Measurements from ENCODE around the gene SEC31B. TPM values are rescaled to one million over a fixed set of nuclear protein-coding genes. Genes with fewer than 3 reads are reported as not detected.
A peak's percentile ranks its signal among the peaks of the same experiment; 100 is the strongest.

Gene SEC31B, protein sequence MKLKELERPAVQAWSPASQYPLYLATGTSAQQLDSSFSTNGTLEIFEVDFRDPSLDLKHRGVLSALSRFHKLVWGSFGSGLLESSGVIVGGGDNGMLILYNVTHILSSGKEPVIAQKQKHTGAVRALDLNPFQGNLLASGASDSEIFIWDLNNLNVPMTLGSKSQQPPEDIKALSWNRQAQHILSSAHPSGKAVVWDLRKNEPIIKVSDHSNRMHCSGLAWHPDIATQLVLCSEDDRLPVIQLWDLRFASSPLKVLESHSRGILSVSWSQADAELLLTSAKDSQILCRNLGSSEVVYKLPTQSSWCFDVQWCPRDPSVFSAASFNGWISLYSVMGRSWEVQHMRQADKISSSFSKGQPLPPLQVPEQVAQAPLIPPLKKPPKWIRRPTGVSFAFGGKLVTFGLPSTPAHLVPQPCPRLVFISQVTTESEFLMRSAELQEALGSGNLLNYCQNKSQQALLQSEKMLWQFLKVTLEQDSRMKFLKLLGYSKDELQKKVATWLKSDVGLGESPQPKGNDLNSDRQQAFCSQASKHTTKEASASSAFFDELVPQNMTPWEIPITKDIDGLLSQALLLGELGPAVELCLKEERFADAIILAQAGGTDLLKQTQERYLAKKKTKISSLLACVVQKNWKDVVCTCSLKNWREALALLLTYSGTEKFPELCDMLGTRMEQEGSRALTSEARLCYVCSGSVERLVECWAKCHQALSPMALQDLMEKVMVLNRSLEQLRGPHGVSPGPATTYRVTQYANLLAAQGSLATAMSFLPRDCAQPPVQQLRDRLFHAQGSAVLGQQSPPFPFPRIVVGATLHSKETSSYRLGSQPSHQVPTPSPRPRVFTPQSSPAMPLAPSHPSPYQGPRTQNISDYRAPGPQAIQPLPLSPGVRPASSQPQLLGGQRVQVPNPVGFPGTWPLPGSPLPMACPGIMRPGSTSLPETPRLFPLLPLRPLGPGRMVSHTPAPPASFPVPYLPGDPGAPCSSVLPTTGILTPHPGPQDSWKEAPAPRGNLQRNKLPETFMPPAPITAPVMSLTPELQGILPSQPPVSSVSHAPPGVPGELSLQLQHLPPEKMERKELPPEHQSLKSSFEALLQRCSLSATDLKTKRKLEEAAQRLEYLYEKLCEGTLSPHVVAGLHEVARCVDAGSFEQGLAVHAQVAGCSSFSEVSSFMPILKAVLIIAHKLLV
- total RNA-seq (10 to 100 TPM in 1 of 4 donors, 1 to 10 TPM in 3; 6.7 to 10.2 (median 8.5) TPM), polyA plus RNA-seq (7.7 TPM)
- long read RNA-seq, donor 1, partial matches to known transcripts: 1 of 6 reads
- long read RNA-seq, donor 1, other reads (novel, unspliced or antisense): 4 of 6 reads
- long read RNA-seq, donor 2, partial matches to known transcripts: 1 of 3 reads
- long read RNA-seq, donor 2, other reads (novel, unspliced or antisense): 2 of 3 reads
- long read RNA-seq, donor 3, partial matches to known transcripts: 6 of 23 reads
- long read RNA-seq, donor 3, other reads (novel, unspliced or antisense): 17 of 23 reads
- long read RNA-seq, donor 4, partial matches to known transcripts: 1 of 5 reads
- long read RNA-seq, donor 4, other reads (novel, unspliced or antisense): 3 of 5 reads

DNA sequence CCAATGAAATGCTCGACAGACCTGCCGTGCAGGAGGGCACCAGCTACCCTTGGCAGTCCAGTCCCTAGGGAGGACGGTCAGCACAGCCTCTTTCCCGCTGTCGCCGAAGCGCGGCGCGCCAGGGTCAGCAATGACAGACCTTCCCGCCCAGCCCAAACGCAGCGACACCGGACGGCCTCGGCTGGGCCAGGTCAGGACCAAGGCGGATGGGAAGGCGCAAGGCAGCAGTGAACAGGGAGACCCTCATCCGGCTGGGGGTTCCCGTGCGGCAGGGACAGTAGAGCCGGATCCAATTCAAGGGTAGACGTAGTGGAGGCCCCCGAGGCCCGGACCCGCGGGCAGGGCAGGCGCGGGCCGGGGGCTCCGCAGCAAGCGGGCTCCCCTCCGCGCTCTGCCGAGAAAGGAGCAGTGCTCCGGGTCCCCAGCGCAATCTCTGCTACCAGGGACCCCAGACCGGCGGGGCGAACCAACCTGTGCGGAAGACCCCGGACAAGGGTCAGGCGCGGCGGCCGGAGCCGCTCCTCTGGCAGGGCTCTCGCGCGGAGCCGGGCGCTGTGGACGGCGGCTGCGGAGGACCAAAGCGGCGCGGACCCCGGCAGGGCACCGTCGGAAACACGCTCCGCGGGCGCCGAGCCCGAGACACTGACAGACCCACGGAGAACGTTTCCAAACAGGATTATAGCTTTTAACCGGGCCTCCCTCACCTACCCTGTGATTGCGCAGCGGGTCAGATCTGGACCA lies at the start of gene SEC31B:
TSS of gene SEC31B (minus strand) at position 551 of the 741 bp plus-strand sequence. CDS start 2,909 bp downstream, outside the sequence.
- DNase-seq (peak; percentile 35 to 87 (median 85)), ATAC-seq (peak; percentile 80 to 83)
- intact Hi-C loops (cut with DNase I): loop anchor here in 2 of 4 donors (5.0 to 10.0 kb wide), 2 partner anchors 87 to 175 kb away; partner anchors contain the start of gene SCD (in 2 of the 2)
- peak within 1 kb of the TSS; percentile 43 for H3K4me3 ChIP-seq (ENCODE audit: low read length)
- H3K9me3 ChIP-seq (ENCODE audit: control insufficient read depth, low read length): no peaks in the 10 kb centered on the region
- H3K27ac ChIP-seq (ENCODE audit: low read length): no peak within 1 kb of the TSS
- H3K27me3 ChIP-seq (ENCODE audit: control insufficient read depth, insufficient read depth): no peaks in the 10 kb centered on the region
- 7% methylated on average over 72 of the region's 72 CpGs for WGBS
- no peaks in the 10 kb centered on the region for H3K4me1 ChIP-seq (ENCODE audit: control insufficient read depth, insufficient read depth, low read length)

DNA sequence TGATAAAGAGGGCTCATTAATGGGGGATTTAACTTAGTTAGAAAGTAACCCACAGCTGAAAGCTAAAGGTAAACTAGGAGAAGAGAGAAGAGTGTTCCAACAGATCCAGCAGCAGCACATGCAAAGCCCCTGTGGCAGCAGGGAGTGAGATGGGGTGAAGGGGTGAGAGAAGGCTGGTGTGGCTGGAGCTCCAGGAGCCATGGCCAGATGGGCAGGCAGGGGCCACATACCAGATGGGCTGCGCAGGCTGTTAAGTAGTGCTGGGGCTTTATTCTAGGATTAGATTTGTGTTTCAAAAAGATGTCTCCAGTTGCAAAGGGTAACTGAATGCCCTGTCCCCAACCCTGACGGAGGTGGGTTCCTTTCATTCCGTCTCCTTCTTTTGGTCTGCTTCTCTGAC lies 49.3 kb upstream of the SEC31B start:
- DNase-seq (no peak), ATAC-seq (no peak)
- Histone ChIP-seq H3K27me3 (ENCODE audit: control insufficient read depth, insufficient read depth) (no peaks in the 10 kb centered on the region), H3K27ac (ENCODE audit: low read length) (no peak overlapping the region), H3K4me1 (ENCODE audit: control insufficient read depth, insufficient read depth, low read length) (no peaks in the 10 kb centered on the region), H3K4me3 (ENCODE audit: low read length) (no peak overlapping the region), H3K9me3 (ENCODE audit: control insufficient read depth, low read length) (no peaks in the 10 kb centered on the region)
- 84% methylated on average over 3 of the region's 3 CpGs for WGBS
- intact Hi-C loops (cut with DNase I): no loop called here

DNA sequence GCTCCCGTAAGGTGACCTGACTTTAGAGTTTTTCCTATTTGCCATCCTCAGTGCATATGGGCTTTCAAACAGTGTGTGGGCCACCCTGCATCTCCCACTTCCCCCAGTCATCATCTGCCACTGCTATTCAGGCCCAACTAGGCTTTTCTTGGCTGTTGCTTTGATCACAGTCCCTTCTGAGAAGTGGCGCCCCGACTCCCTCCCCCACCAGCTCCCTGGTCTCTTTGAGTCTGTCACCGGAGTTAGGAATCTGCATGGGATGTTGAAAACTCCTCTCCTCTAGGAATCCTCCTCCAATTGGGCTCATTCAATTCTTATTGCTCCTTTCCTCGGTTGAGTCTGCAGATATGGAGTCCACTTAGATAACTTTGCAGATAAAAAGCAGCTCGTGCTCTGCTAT lies 48.2 kb upstream of the SEC31B start:
- no peaks in the 10 kb centered on the region for H3K4me1 ChIP-seq (ENCODE audit: control insufficient read depth, insufficient read depth, low read length)
- intact Hi-C loops (cut with DNase I): no loop called here
- no peak overlapping the region for H3K4me3 ChIP-seq (ENCODE audit: low read length)
- H3K27ac ChIP-seq (ENCODE audit: low read length): no peak overlapping the region
- H3K27me3 ChIP-seq (ENCODE audit: control insufficient read depth, insufficient read depth): no peaks in the 10 kb centered on the region
- WGBS: 15% methylated on average over 6 of the region's 6 CpGs
- no peaks in the 10 kb centered on the region for H3K9me3 ChIP-seq (ENCODE audit: control insufficient read depth, low read length)
- no peak for ATAC-seq
- DNase-seq: no peak

DNA sequence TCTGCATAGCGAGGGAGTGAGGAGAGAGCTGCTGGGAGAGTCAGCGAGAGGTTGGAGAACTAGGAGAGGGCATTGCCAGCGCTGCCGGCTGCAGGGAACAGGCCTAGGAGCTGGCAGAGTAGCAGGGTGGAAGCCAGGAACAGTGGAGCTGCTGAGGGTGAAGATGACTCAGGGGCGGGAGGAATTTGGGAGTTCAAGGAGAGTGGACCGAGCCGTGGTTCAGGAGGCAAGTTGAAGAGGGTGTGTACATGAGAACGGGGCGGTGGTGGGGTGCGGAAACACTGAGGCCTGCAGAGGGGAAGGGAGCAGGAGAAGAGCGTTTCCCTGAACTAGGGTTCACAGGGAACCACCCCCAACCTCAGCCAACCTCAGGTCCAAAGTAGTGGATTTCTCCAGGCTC lies 47.6 kb upstream of the SEC31B start:
- H3K4me1 ChIP-seq (ENCODE audit: control insufficient read depth, insufficient read depth, low read length): no peaks in the 10 kb centered on the region
- no peaks in the 10 kb centered on the region for H3K27me3 ChIP-seq (ENCODE audit: control insufficient read depth, insufficient read depth)
- no peak overlapping the region for H3K4me3 ChIP-seq (ENCODE audit: low read length)
- DNase-seq: no peak
- 45% methylated on average over 11 of the region's 11 CpGs for WGBS
- intact Hi-C loops (cut with DNase I): no loop called here
- no peaks in the 10 kb centered on the region for H3K9me3 ChIP-seq (ENCODE audit: control insufficient read depth, low read length)
- H3K27ac ChIP-seq (ENCODE audit: low read length): no peak overlapping the region
- no peak for ATAC-seq

DNA sequence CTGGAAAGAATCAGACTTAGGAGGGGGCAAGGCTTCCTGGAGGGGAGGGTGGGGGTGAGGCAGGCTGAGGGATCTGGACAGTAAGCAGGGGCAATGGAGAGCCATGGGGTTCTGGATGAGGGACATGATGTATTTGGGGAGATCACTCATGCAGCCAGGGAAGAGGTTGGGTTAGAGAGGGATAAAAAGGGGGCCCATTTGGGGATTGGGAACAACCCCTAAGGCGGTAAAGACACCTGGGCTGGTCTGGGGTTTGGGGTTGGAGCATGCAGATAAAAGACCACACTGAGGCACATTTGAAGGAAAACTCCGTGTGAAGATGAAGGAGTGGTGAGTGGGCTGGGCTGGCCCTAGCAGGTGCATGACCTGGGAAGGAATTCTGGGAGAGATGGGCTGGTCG lies 46.9 kb upstream of the SEC31B start:
- H3K27me3 ChIP-seq (ENCODE audit: control insufficient read depth, insufficient read depth): no peaks in the 10 kb centered on the region
- no peak overlapping the region for H3K4me3 ChIP-seq (ENCODE audit: low read length)
- ATAC-seq: no peak
- H3K9me3 ChIP-seq (ENCODE audit: control insufficient read depth, low read length): no peaks in the 10 kb centered on the region
- intact Hi-C loops (cut with DNase I): no loop called here
- no peak for DNase-seq
- WGBS: 56% methylated on average over 3 of the region's 3 CpGs
- H3K4me1 ChIP-seq (ENCODE audit: control insufficient read depth, insufficient read depth, low read length): no peaks in the 10 kb centered on the region
- no peak overlapping the region for H3K27ac ChIP-seq (ENCODE audit: low read length)

DNA sequence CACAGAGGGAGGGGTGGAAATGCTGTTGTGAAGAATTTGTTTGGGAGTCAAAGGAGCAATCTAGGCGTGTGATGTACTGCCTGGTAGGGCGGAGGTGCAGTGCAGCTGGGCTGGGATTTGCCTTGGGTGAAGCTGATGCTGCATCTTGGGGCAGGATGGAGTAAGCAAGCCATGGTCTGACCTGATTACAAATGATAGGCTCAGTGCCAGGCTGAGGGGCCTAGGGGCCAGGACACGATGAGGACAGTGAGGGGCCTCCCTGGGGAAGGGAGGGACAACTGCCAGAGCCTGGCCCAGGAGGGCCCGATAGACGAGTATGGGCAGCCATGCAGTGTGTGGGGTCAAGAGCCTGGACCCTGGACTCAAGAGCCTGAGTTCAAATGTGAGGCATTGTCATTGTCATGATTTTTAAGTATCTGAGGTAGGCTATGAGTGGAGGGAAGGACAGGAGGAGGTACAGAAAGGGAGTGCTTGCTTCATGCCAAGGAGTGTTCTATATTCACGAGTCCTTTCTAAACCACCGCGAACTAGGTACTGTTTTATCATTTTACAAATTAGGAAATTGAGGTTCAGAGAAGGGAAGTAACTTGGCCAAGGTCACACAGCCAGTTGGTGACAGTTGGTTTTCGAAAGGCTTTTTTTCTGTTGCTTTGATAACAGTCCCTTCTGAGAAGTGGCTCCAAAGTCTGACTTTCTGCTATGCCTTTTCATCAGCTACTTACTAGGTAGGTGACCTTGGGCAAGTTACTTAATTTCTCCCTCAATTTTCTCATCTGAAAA lies 45.7 kb upstream of the SEC31B start:
- intact Hi-C loops (cut with DNase I): no loop called here
- Histone ChIP-seq H3K4me3 (ENCODE audit: low read length) (no peak overlapping the region), H3K4me1 (ENCODE audit: control insufficient read depth, insufficient read depth, low read length) (no peaks in the 10 kb centered on the region), H3K27me3 (ENCODE audit: control insufficient read depth, insufficient read depth) (no peaks in the 10 kb centered on the region), H3K9me3 (ENCODE audit: control insufficient read depth, low read length) (no peaks in the 10 kb centered on the region), H3K27ac (ENCODE audit: low read length) (no peak overlapping the region)
- ATAC-seq (no peak), DNase-seq (no peak)
- WGBS: 63% methylated on average over 9 of the region's 9 CpGs

DNA sequence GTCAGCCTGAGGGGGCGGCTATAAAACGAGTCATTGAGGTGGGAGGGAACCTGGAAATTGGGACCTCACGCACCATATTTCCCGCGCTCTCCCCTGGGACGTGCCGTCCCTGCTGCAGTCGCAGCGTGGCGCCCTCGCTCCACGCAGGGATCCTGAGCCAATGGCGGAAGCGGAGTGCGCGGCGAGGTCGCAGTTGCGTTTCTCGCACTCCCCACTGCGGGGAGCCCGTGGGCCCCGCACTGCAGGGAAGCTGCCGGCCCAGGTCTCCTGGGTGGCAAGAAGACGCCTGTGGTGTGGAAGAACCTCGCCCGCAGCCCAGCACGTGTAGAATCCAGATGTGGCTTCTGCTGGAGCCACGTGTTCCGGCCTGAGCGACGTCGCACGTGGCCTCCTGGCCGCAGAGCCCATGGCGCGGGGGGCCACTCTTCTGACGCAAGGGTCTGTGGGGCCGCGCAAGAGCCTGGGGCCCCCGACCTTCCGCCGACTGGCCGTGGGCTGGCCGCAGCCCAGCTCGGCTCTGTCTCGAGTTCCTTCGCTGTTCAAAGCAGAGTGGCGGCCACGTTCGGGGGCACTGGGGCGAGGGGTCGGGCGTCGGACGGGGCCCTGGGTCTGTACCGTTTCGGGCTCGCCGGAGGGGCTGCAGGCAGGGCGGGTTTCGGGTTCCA lies 42.5 kb upstream of the SEC31B start:
- no peaks in the 10 kb centered on the region for H3K27me3 ChIP-seq (ENCODE audit: control insufficient read depth, insufficient read depth)
- DNase-seq: peak; percentile 62 to 85 (median 81)
- ATAC-seq: peak; percentile 58 to 78
- intact Hi-C loops (cut with DNase I): loop anchor here in 3 of 4 donors (5.0 kb wide), 2 partner anchors 310 to 315 kb away; no protein-coding TSS in a partner anchor
- H3K4me1 ChIP-seq (ENCODE audit: control insufficient read depth, insufficient read depth, low read length): no peaks in the 10 kb centered on the region
- H3K9me3 ChIP-seq (ENCODE audit: control insufficient read depth, low read length): no peaks in the 10 kb centered on the region
- H3K4me3 ChIP-seq (ENCODE audit: low read length): peak overlapping the region; percentile 8
- 7% methylated on average over 62 of the region's 62 CpGs for WGBS
- no peak overlapping the region for H3K27ac ChIP-seq (ENCODE audit: low read length)

DNA sequence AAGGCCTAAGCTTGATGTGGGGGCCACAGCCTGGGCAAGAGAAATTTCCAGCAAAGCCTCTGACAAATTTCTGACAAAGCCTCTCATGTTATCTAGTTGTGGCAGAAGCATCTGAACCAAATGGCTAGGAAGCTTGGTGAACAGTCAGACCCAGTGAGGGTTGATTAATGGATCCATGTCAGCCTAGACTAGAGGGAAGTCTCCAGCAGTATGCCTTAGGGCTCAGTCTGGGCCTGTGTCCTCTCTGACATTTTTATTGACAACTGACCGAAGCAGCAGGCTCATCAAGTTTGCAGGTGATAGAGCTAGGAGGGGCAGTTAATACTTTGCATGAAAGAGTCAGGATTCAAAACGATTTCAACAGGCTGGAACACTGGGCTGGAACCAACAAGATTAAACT lies 41.3 kb upstream of the SEC31B start:
- DNase-seq: no peak
- no peak overlapping the region for H3K27ac ChIP-seq (ENCODE audit: low read length)
- no peak for ATAC-seq
- H3K4me1 ChIP-seq (ENCODE audit: control insufficient read depth, insufficient read depth, low read length): no peaks in the 10 kb centered on the region
- no peaks in the 10 kb centered on the region for H3K27me3 ChIP-seq (ENCODE audit: control insufficient read depth, insufficient read depth)
- H3K9me3 ChIP-seq (ENCODE audit: control insufficient read depth, low read length): no peaks in the 10 kb centered on the region
- intact Hi-C loops (cut with DNase I): loop anchor here in 3 of 4 donors (5.0 kb wide), 2 partner anchors 311 to 316 kb away; no protein-coding TSS in a partner anchor
- 73% methylated on average over 2 of the region's 2 CpGs for WGBS
- H3K4me3 ChIP-seq (ENCODE audit: low read length): no peak overlapping the region

DNA sequence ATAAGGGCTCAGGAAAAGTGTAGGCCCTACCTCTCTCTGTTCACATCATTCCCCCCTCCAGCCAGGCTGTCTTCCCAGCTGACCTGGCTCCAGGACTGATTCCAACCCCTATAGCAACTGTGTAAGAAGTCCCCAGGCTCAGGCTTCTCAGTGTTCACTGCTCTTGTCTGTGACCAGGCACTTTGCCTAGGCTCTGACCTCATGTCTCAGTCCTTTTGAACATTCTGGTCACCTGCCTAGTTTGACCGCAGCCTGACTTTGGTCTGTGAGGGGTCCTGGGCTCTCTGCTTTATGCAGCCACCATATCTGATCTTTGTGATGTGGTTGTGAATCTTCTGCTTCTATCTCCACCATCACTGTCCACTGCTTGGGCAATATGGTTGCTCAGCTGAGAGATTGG lies 40.6 kb upstream of the SEC31B start:
- DNase-seq (no peak), ATAC-seq (no peak)
- no peak overlapping the region for H3K27ac ChIP-seq (ENCODE audit: low read length)
- intact Hi-C loops (cut with DNase I): loop anchor here in 3 of 4 donors (5.0 kb wide), 2 partner anchors 312 to 317 kb away; no protein-coding TSS in a partner anchor
- H3K4me1 ChIP-seq (ENCODE audit: control insufficient read depth, insufficient read depth, low read length): no peaks in the 10 kb centered on the region
- no peaks in the 10 kb centered on the region for H3K9me3 ChIP-seq (ENCODE audit: control insufficient read depth, low read length)
- WGBS: 91% methylated on average over 1 of the region's 1 CpG
- H3K27me3 ChIP-seq (ENCODE audit: control insufficient read depth, insufficient read depth): no peaks in the 10 kb centered on the region
- no peak overlapping the region for H3K4me3 ChIP-seq (ENCODE audit: low read length)

Data from right cardiac atrium (tissue), 5 donors.